Measurements from ENCODE around the gene HPSE2.

- no peak for TF ChIP-seq CTCF (IDR thresholded peaks at IDR 0.05; ENCODE audit: insufficient read depth, low read length, poor library complexity, severe bottlenecking)
- TF ChIP-seq EZH2phosphoT487 (conservative IDR thresholded peaks at IDR 0.05; ENCODE audit: low read length), result no peak
Measured at GRCh38 chr10:98967601-98968000, 268.1 kb downstream of the HPSE2 start.
